ENCODE measurements around the gene CD163L1. TPM values are rescaled to one million over a fixed set of nuclear protein-coding genes. Genes with fewer than 3 reads are reported as not detected.
"Not testable (repeated sequence)": the region's sequence is repeated elsewhere in the genome, so short reads cannot be mapped to it uniquely, and the experiment has no call there.

CD163L1 gene
- polyA plus RNA-seq, 3 donors: 1.6 to 3.0 (median 2.1) TPM

DNA sequence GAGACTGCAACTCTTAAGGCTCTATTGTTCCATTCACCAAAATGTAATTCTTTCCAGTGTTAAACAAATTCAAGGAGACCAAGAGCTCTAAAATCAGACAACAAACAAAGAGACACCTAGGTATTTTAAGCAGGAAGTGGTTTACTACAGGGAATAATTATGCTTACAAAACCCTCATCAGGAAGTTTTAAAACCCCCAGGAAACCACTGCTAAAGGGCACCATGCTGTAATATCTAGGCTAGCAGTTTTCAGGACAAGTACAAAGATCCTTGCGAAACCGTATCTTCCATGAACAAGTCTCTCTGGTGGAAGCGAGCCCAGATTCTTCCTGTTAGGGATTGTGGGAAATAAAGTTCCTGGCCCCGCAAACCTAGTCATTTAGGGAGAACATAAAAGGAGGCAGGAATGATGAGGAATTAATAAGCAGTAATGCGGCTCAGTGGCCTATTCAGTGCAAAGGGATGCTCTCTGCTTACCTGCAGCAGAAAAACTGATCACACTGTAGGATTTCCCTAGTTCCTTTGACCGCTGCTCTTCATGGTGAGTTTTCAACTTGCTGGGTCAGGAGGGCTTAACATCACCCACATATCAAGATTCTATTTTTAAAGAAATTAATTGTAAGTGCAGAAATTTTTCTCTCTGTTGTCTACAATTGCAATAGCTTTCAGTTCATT, 97.3 kb downstream of the CD163L1 start:
- DNase-seq (ENCODE audit: extremely low read depth in 1 of 11, low read depth in 9 of 11, low spot score in 4 of 11): no peak

DNA sequence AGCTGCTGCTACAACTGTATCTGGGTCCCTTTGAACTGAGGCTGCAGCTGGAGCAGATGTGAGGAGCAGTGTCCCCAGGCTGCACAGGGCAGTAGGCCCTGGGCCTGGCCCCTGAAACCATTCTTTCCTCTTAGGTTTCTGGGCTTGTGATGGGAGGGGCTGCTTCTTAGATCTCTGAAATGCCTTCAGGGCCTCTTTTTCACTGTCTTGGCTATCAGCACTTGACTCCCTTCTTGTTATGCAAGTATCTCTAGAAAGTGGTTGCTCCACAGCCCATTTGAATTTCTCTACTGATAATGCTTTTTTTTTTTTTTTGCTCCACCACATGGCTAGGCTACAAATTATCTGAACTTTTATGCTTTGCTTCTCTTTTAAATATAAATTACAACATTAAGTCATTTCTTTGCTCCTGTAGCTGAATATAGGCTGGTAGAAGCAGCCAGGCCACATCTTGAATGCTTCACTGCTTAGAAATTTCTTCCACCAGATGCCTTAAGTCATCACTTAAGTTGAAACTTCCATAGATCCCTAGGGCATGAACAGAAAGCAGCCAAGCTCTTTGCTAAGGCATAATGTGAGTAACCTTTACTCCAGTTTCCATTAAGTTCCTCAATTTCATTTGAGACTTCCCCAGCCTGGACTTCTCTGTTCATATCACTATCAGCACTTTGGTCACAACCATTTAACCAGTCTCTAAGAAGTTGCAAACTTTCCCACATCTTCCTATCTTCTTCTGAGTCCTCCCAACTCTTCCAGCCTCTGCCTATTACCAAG, 98.9 kb downstream of the CD163L1 start:
- DNase-seq (ENCODE audit: extremely low read depth in 1 of 11, low read depth in 9 of 11, low spot score in 4 of 11): no peak

DNA sequence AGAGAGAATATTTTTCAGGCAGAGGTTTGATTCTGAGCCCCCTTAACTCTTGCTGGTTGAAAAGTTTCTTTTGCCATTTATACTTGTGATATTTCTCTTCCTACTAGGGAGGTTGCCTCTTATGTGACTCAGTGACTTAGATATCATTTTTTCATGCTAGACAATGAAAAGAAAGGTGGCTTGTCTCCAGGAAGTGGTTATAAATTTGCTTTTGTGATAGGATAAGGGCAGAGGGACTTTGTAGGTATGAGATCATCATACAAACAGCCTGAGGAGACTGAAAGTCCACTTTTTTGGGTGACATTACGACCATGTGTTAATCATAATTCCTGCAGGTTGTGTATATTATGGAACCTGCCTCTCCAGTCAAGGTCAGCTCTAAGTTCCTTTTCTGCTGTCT, 104.3 kb downstream of the CD163L1 start:
- no peak for DNase-seq (ENCODE audit: extremely low read depth in 1 of 11, low read depth in 9 of 11, low spot score in 4 of 11)

DNA sequence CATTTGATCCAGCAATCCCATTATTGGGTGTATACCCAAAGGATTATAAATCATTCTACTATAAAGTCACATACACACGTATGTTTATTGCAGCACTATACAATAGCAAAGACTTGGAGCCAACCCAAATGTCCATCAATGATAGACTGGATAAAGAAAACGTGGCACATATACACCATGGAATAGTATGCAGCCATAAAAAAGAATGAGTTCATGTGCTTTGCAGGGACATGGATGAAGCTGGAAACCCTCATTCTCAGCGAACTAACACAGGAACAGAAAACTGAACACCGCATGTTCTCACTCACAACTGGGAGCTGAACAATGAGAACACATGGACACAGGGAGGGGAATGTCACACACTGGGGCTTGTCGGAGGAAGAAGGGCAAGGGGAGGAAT, 106.2 kb downstream of the CD163L1 start:
- DNase-seq (ENCODE audit: extremely low read depth in 1 of 11, low read depth in 9 of 11, low spot score in 4 of 11): not testable (repeated sequence)

DNA sequence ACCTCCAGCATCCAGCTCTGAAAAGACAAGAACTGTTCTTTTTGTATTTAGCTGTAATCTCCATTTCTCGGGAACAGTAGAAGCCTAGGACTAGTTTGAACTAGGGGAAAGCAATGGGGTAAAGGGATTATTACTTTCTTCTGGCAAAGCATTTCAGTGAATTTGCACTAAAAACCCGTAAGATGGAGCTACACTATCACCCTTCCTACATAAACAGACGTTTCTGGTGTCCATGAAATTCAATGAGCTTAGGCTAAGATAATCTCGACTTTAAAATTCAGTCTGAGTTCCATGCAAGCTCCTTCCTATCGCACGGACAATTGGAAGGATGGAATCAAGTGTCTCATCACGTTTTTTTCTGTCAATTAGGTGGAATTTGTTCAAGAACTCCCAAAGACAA, 116.0 kb downstream of the CD163L1 start:
- no peak for DNase-seq (ENCODE audit: extremely low read depth in 1 of 11, low read depth in 9 of 11, low spot score in 4 of 11)

DNA sequence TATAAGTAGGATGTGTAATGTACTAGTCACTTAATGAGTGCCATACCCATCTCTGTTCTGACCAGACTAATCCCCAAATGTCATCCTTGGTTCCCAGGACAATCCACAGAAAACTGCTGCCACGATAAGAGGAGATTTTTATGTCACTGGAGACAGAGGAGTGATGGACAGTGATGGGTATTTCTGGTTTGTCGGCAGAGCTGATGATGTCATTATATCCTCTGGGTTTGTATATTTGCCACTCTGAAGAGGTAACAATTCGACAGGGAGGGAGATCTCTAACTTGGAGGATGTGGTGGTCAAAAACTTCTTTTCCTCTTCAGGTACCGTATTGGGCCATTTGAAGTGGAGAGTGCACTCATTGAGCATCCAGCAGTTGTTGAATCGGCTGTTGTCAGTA, 119.8 kb downstream of the CD163L1 start:
- no peak for DNase-seq (ENCODE audit: extremely low read depth in 1 of 11, low read depth in 9 of 11, low spot score in 4 of 11)

DNA sequence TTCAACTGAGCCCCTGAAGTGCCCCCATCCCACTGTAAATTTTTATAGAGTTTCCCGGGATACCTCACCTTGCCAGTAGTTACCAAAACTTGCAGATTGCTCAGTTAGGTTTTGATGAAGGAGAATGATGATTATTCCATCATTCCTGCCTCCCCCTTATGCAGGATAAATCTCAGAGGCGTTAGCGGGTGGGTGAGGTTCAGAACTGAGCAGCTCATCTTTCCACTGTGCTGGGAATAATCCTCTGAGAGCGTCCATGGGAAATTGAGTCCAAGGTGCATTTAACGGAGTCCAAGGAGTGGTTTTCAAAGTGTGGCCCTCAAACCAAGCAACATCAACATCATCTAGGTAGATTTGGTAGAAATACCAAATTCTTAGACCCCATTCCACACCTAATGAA, 121.4 kb downstream of the CD163L1 start:
- no peak for DNase-seq (ENCODE audit: extremely low read depth in 1 of 11, low read depth in 9 of 11, low spot score in 4 of 11)

DNA sequence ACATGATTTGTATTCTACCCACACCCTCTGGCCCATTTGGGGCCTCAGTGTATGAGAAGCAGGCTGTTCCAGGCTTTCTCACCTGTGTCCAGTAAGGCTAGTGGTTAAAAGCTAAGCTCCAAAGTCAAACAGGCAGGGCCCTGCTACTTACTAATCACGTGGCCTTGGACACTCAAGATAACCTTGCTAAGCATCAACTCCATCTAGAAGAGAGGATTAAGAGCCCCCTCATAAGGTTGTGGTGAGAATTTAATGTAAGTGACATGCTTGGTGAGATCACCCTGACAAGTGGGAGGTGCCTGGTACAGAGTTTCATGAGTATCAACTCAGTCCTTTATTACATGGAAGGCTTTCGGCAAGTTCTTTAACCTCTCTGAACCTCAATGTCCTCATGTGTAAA, 122.3 kb downstream of the CD163L1 start:
- no peak for DNase-seq (ENCODE audit: extremely low read depth in 1 of 11, low read depth in 9 of 11, low spot score in 4 of 11)

DNA sequence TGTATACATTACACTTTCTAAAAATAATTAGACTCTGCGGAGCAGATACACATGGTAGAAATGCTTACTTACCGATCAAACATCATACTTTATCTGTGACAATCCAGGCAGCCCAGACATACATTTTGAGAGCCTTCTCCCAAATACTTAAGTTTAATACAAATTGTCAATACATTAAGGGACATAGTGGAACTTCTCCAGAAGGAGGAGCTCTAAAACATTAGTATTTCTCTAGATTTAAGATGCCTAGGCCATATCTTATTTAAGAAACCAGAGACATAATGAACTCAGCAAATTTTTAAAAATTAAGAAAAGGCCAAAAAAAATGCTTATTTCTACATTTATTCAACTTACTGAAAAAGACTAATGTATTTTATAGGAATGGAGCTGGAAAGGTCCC, 124.0 kb downstream of the CD163L1 start:
- DNase-seq (ENCODE audit: extremely low read depth in 1 of 11, low read depth in 9 of 11, low spot score in 4 of 11): no peak

DNA sequence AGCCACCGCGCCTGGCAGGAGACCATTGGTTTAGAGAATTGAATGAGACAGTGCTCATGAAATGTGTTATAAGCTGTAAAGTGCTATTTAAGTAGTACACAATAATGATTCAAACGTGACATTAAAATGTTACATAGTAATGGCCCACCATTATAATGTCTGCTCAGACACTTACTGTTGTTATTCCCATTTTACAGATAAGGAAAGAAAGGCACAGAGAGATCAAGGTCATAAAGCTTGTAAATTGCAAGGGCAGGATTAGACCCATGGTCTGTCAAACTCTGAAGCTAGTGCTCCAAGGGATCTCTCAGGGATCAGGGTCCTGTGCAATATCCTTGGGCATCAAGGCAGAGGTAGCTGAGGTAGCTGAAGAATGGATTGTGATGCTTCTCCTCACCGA, 133.9 kb downstream of the CD163L1 start:
- DNase-seq (ENCODE audit: extremely low read depth in 1 of 11, low read depth in 9 of 11, low spot score in 4 of 11): no peak

Other genes starting within 250 kb of the CD163L1 start
- under 1 TPM in 1 of 3 donors, not detected in 2; 0.17 TPM for gene ACSM4, start 140.1 kb downstream of the CD163L1 start, polyA plus RNA-seq (ENCODE audit: insufficient read length in 3 of 3)
- 10 to 100 TPM in 2 of 3 donors, 1 to 10 TPM in 1; 8.7 to 11.5 (median 10.5) TPM for gene CD163, start 59.6 kb upstream of the CD163L1 start, polyA plus RNA-seq (ENCODE audit: insufficient read length in 3 of 3)
- gene APOBEC1, start 221.8 kb upstream of the CD163L1 start, polyA plus RNA-seq (ENCODE audit: insufficient read length in 3 of 3): not detected